H9 (cell line): ENCODE data around the gene MRPS35. TPM values are rescaled to one million over a fixed set of nuclear protein-coding genes. Genes with fewer than 3 reads are reported as not detected.

ENCODE experiments used
- DNase-seq: peaks from one replicate; pipeline ENCODE4 v3.0.0-alpha.2; 2017
- H2AFZ ChIP-seq: one replicate; pipeline ENCODE4 v1.6.1; 2013; ENCODE audit warnings: mild to moderate bottlenecking, low read length, control low read depth, moderate library complexity
- H2AK5ac ChIP-seq: 2 replicates; pipeline ENCODE4 v1.6.1; 2013; ENCODE audit warnings: low read length, control low read depth, mixed read lengths; ENCODE audit not compliant: insufficient read length
- H2BK120ac ChIP-seq: one replicate; pipeline ENCODE4 v1.6.1; 2013; ENCODE audit warnings: low read depth, mild to moderate bottlenecking, low read length, control low read depth, inconsistent platforms; ENCODE audit not compliant: poor library complexity, severe bottlenecking
- H2BK12ac ChIP-seq: 2 replicates; pipeline ENCODE4 v1.6.1; 2013; ENCODE audit warnings: low read length, control low read depth, mixed read lengths, low read depth; ENCODE audit not compliant: insufficient read length
- H2BK15ac ChIP-seq: 2 replicates; pipeline ENCODE4 v1.6.1; 2013; ENCODE audit warnings: low read depth, low read length, control low read depth
- H2BK20ac ChIP-seq: one replicate; pipeline ENCODE4 v1.6.1; 2013; ENCODE audit warnings: low read depth, mild to moderate bottlenecking, low read length, control low read depth, inconsistent platforms; ENCODE audit not compliant: poor library complexity, severe bottlenecking
- H2BK5ac ChIP-seq: 2 replicates; pipeline ENCODE4 v1.6.1; 2013; ENCODE audit warnings: low read length, control low read depth, mixed read lengths; ENCODE audit not compliant: insufficient read length
- H3K14ac ChIP-seq: 2 replicates; pipeline ENCODE4 v1.6.1; 2013; ENCODE audit warnings: low read length, control low read depth; ENCODE audit not compliant: insufficient read depth
- H3K18ac ChIP-seq: 2 replicates; pipeline ENCODE4 v1.6.1; 2013; ENCODE audit warnings: low read depth, mild to moderate bottlenecking, mixed read lengths, low read length, control low read depth; ENCODE audit not compliant: insufficient read length
- H3K23ac ChIP-seq: 2 replicates; pipeline ENCODE4 v1.6.1; 2013; ENCODE audit warnings: low read length, control low read depth, mixed read lengths, low read depth; ENCODE audit not compliant: insufficient read length
- H3K23me2 ChIP-seq: 2 replicates; pipeline ENCODE4 v1.6.1; 2013; ENCODE audit warnings: low read depth, mild to moderate bottlenecking, mixed read lengths, low read length, control low read depth; ENCODE audit not compliant: insufficient read length, poor library complexity, severe bottlenecking
- H3K27ac ChIP-seq: 2 replicates; pipeline ENCODE4 v1.5.1; 2013; ENCODE audit warnings: low read length, control low read depth, mixed read lengths, low read depth; ENCODE audit not compliant: insufficient read length
- H3K27me3 ChIP-seq: 2 replicates; pipeline ENCODE4 v1.6.1; 2013; ENCODE audit warnings: low read length, control low read depth, inconsistent platforms; ENCODE audit not compliant: insufficient read depth
- H3K4ac ChIP-seq: 2 replicates; pipeline ENCODE4 v1.6.1; 2013; ENCODE audit warnings: low read depth, mild to moderate bottlenecking, control low read depth, inconsistent platforms, low read length, moderate library complexity
- H3K4me1 ChIP-seq: 2 replicates; pipeline ENCODE4 v1.6.1; 2013; ENCODE audit warnings: low read length, control low read depth, inconsistent platforms; ENCODE audit not compliant: insufficient read depth
- H3K4me2 ChIP-seq: 2 replicates; pipeline ENCODE4 v1.6.1; 2013; ENCODE audit warnings: low read length, control low read depth, mixed read lengths; ENCODE audit not compliant: insufficient read length, insufficient read depth
- H3K56ac ChIP-seq: 2 replicates; pipeline ENCODE4 v1.6.1; 2013; ENCODE audit warnings: low read depth, mild to moderate bottlenecking, mixed read lengths, low read length, control low read depth; ENCODE audit not compliant: insufficient read length
- H3K79me1 ChIP-seq: 2 replicates; pipeline ENCODE4 v1.6.1; 2013; ENCODE audit warnings: low read depth, mild to moderate bottlenecking, moderate library complexity, low read length, control low read depth, inconsistent platforms; ENCODE audit not compliant: insufficient read depth, poor library complexity, severe bottlenecking
- H3K79me2 ChIP-seq: 2 replicates; pipeline ENCODE4 v1.6.1; 2013; ENCODE audit warnings: low read length, control low read depth, inconsistent platforms; ENCODE audit not compliant: insufficient read depth
- H3K9ac ChIP-seq: 2 replicates; pipeline ENCODE4 v1.6.1; 2013; ENCODE audit warnings: low read length, control low read depth, mixed read lengths; ENCODE audit not compliant: insufficient read length; ENCODE audit errors: extremely low read depth
- H3K9me3 ChIP-seq: one replicate; pipeline ENCODE4 v1.6.1; 2013; ENCODE audit warnings: low read depth, low read length, inconsistent platforms; ENCODE audit not compliant: control insufficient read depth
- H3T11ph ChIP-seq: one replicate; pipeline ENCODE4 v1.6.1; 2013; ENCODE audit warnings: mild to moderate bottlenecking, low read length, control low read depth, inconsistent platforms
- H4K20me1 ChIP-seq: one replicate; pipeline ENCODE4 v1.6.1; 2013; ENCODE audit not compliant: control insufficient read depth, insufficient read length, insufficient read depth
- H4K5ac ChIP-seq: 2 replicates; pipeline ENCODE4 v1.6.1; 2013; ENCODE audit warnings: low read depth, mild to moderate bottlenecking, mixed read lengths, low read length, control low read depth; ENCODE audit not compliant: insufficient read length
- H4K8ac ChIP-seq: replicated peaks from 2 replicates; pipeline ENCODE4 v1.6.1; 2013; ENCODE audit warnings: low read length, control low read depth, mixed read lengths, low read depth; ENCODE audit not compliant: insufficient read length
- H4K91ac ChIP-seq: 2 replicates; pipeline ENCODE4 v1.6.1; 2013; ENCODE audit warnings: low read depth, mild to moderate bottlenecking, moderate library complexity, mixed read lengths, low read length, control low read depth; ENCODE audit not compliant: insufficient read length
- H3K27ac Mint-ChIP-seq, 3 experiments: 2 replicates in 2 of 3; 3 replicates in 1 of 3; pipeline ENCODE4 v1.8.0; 2020 to 2021; ENCODE audit warnings: mixed read lengths in 3 of 3, mild to moderate bottlenecking in 1 of 3, moderate library complexity in 1 of 3
- H3K27me3 Mint-ChIP-seq: 2 replicates; pipeline ENCODE4 v1.8.0; 2021; ENCODE audit warnings: low read depth, mild to moderate bottlenecking, moderate library complexity, mixed read lengths
- H3K36me3 Mint-ChIP-seq, 3 experiments: 2 replicates in 2 of 3; 3 replicates in 1 of 3; pipeline ENCODE4 v1.8.0; 2020 to 2021; ENCODE audit warnings: low read depth in 3 of 3, mixed read lengths in 3 of 3; ENCODE audit not compliant: insufficient read depth in 1 of 3
- H3K4me1 Mint-ChIP-seq, 2 experiments: 2 replicates each; pipeline ENCODE4 v1.8.0; 2020; ENCODE audit warnings: mixed read lengths in 2 of 2
- H3K4me3 Mint-ChIP-seq, 2 experiments: 2 replicates in 1 of 2; 3 replicates in 1 of 2; pipeline ENCODE4 v1.8.0; 2020 to 2021; ENCODE audit warnings: mild to moderate bottlenecking in 2 of 2, mixed read lengths in 2 of 2, moderate library complexity in 1 of 2
- H3K9me3 Mint-ChIP-seq, 2 experiments: 2 replicates in 1 of 2; 3 replicates in 1 of 2; pipeline ENCODE4 v1.8.0; 2020; ENCODE audit warnings: mild to moderate bottlenecking in 2 of 2, mixed read lengths in 2 of 2, moderate library complexity in 1 of 2
- CTCF ChIP-seq: fragments of 200-600 bp; sonication (generic); conservative IDR thresholded peaks from 3 replicates; pipeline ENCODE4 v1.8.0; 2021; ENCODE audit warnings: antibody characterized with exemption, mild to moderate bottlenecking
- WGBS: extraction: QIAGEN DNeasy Blood & Tissue Kit; methylation state at CpG from one replicate; pipeline ENCODE4 v1.1.7; 2013; ENCODE audit warnings: missing lambda C conversion rate, low lambda C conversion rate, mixed read lengths; ENCODE audit not compliant: insufficient read length; ENCODE audit errors: extremely low coverage; 5-methylcytosine and 5-hydroxymethylcytosine counted together
- total RNA-seq: library from RNA; stranded (reverse); gene quantifications from 2 replicates; pipeline ENCODE4 v1.2.1, GENCODE V29; 2021

The MRPS35 gene
- total RNA-seq, 1 experiment from 2014 or later = 45.4 TPM

- Histone ChIP-seq H4K5ac (no peak overlapping the region), H2AK5ac (no peak overlapping the region), H3K9me3 (no peaks in the 10 kb centered on the region), H4K91ac (no peak overlapping the region), H3K27ac (no peak overlapping the region), H4K20me1 (no peaks in the 10 kb centered on the region), H3K4me1 (no peaks in the 10 kb centered on the region), H3K23me2 (no peaks in the 10 kb centered on the region), H3K56ac (no peak overlapping the region), H2BK120ac (no peak overlapping the region), H3K4me2 (no peak overlapping the region), H4K8ac (no peak overlapping the region), H3K79me2 (no peaks in the 10 kb centered on the region), H3K23ac (no peak overlapping the region), H2BK15ac (no peak overlapping the region), H2BK12ac (no peak overlapping the region), H3K27me3 (no peaks in the 10 kb centered on the region), H3K4ac (no peak overlapping the region), H3K14ac (no peak overlapping the region), H2BK20ac (no peak overlapping the region), H3K79me1 (no peaks in the 10 kb centered on the region), H3K9ac (no peak overlapping the region), H2AFZ (no peak overlapping the region), H3T11ph (no peak overlapping the region), H3K18ac (no peak overlapping the region), H2BK5ac (no peak overlapping the region)
- Mint-ChIP-seq H3K27ac (peak overlapping the region in 1 of 3 experiments; percentile 9; a peak in 1 of 7 replicates), H3K4me3 (no peak overlapping the region), H3K36me3 (peaks cover 0 to 16% (median 14%) of the 10 kb centered on the region in 3 experiments; a peak in 5 of 7 replicates), H3K9me3 (no peaks in the 10 kb centered on the region), H3K27me3 (no peaks in the 10 kb centered on the region), H3K4me1 (no peaks in the 10 kb centered on the region)
- DNase-seq = no peak
- no CpG with 5 or more reads among the region's 6 CpGs for WGBS
- TF ChIP-seq CTCF = no peak
Observed at GRCh38 chr12:27695556-27696292, 14.9 kb upstream of the MRPS35 start.
